AG20443 (cell line): ENCODE measurements around the gene CMIP.

Experiments used
- DNase-seq: peaks from one replicate; pipeline ENCODE4 v3.0.0; 2012; ENCODE audit warnings: low spot score, mixed read lengths

The CMIP gene

GRCh38 chr16:81586977-81587625 lies 142.5 kb downstream of the CMIP start:
- DNase-seq, result no peak

GRCh38 chr16:81587626-81588160 lies 143.1 kb downstream of the CMIP start:
- DNase-seq, result no peak

GRCh38 chr16:81588326-81589081 lies 143.9 kb downstream of the CMIP start:
- no peak for DNase-seq

DNA sequence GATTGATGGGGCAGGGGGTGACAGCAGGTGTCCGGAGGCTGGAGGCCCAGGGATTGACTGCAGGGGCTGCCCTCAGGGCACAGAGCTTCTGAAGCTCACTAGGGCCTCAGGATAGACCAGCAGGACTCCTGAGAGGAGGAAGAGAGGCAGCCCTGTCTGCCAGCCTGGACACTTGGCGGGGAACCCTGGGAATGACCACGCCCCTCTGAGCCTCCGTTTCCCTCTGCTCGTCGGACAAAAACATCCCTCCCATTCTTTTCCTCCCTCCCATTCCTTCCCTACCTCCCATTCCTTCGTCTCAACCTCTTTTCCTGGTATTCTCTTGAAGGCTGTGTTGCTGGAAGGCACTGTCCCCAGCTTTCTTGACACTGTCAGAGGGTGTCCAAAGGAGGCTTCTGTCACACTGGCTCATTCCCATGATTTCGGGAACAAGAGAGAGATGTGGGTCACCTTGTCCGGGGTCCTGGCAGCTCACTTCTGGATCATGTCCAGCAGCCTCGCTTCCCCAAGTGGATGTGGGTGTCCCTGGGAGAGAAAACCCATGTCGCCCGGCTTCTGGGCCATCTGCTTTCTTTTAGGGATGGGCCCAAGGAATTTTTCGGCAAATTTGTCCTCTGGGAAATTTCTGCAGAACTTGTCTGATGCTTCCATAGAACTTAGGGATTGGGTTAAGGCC lies 145.5 kb downstream of the CMIP start:
- no peak for DNase-seq

DNA sequence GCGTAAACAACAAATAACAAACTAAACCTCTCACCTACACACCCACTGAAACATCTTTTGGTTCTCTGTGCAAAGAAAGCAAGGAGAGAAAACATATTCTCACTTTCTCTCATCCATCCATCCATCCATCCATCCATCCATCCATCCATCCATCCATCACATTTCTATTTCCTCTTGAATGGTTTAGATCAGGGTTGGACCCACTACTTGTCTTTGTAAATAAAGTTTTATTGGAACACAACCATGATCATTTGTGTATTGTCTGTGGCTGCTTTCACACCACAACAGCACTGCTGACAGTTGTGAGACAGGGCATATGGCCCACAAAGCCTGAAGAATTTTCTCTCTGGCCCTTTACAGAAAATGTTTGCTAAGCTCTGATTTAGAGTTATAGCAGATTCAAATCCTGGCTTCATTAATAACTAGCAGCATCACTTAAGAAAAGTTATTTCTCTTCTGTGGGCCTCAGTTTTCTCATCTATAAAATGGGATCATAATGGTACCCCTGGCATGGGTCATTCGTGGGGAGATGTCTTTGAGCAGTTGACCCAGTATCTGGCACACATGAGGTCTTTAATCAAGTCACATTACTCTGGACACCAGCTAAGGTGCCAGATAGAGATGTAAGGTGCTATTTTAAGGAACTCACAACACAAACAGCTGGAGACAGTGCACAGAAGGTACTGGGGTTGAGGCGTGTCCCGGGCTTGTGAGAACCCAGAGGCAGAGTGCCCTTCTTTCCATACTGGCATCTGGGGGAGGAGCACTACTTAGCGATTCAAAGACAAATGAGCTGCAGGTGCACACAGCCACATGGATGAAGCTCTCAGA lies 146.3 kb downstream of the CMIP start:
- DNase-seq, result no peak

DNA sequence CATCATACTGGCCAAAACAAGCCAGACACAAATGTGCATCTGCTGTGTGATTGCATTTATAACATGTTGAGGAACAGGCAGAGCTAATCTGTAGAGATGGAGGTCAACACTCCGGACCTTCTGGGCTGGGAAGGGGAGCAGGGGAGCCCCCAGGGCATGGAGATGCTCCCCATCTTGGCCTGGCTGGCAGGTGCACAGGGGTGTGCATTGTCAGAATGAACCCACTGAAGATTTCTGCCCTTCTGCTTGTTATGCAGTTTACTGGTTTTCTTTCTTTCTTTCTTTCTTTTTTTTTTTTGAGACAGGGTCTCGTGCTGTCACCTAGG lies 146.9 kb downstream of the CMIP start:
- DNase-seq, result no peak

DNA sequence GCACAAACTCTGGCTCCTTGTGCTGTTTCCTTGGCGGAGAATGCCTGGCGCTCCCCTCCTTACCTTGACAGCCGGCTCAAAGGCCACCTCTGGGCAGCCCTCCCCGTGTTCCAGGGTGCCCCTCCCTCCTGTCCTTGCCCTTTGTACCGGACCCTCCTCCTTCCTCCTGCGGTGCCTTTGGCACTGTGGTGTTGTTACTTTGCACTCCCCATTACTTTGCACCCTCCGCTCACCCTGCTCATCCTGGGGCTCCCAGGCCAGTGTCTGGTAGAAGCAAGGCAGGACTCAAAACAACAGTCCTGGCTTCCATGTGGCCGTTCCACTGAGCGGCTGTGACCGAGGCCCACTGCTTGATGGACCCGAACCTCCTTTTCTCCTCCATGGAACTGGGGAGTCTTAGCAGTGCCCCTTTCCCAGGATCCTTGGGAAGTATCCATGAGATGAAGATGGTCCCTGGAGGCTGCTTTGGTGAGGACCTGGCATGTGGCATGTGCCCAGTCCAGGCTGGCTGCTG lies 147.8 kb downstream of the CMIP start:
- DNase-seq, result no peak

DNA sequence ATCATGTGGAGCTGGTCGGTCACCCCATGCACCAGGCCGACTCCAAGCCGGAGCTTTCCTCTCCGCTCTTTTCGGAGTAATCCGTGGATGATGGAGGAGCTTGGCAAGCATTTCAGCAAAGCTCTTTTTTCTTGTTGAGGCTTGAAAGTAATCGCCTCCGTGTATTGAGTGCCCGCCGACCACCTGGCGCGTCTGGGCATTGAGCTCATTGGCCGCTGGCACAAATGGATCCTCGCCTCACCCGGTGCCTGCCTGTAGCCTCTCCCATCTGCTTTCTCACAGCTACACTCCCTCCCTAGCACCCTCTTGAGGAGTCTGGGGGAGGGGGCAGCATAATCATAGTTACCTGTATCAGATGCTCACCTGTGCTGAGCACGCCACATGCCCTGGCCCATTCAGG lies 148.9 kb downstream of the CMIP start:
- DNase-seq, result no peak

GRCh38 chr16:81595629-81596292 lies 151.2 kb downstream of the CMIP start:
- DNase-seq, result no peak

DNA sequence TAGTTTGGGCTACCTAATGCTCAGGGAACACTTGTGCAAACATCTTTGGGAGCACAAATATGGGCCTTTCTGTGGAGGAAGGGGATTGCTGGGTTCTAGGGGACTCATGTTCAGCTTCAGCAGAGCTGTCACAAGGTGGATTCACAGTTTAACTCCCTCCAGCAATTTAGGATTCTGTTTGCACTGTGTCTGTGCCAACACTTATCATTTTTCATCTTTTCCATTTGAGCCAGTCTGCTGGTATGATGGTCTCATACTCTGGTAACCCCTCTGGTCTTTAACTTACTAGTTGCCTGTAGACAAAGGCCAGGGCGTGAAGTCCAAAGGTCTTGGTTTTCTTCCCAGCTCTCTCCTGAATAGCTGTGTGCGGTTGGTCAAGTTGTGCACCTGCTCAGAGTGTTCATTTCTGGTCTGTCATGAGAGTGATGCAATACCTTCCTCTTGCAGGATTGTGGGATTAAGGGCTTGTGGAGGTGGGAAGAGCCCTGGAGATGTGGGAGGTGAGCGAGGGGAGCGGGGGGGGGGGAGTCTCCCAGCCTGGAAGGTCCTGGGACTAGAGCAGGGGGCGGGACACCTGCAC lies 152.6 kb downstream of the CMIP start:
- no peak for DNase-seq

DNA sequence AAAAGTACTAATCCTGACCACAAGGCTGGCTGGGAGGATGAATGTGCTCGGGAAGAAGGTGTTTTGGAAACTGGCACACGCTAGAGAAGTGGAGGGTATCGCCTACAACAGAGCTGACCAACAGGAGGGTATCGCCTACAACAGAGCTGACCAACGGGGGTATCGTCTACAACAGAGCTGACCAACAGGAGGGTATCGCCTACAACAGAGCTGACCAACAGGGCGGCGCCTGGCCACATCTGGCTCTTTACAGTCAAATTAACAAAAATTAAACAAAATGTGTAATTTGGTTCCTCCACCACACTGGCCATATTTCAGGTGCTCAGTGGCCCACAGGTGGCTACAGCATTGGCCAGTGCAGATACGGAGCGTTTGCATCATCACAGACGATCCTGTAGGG lies 153.5 kb downstream of the CMIP start:
- DNase-seq, result no peak

DNA sequence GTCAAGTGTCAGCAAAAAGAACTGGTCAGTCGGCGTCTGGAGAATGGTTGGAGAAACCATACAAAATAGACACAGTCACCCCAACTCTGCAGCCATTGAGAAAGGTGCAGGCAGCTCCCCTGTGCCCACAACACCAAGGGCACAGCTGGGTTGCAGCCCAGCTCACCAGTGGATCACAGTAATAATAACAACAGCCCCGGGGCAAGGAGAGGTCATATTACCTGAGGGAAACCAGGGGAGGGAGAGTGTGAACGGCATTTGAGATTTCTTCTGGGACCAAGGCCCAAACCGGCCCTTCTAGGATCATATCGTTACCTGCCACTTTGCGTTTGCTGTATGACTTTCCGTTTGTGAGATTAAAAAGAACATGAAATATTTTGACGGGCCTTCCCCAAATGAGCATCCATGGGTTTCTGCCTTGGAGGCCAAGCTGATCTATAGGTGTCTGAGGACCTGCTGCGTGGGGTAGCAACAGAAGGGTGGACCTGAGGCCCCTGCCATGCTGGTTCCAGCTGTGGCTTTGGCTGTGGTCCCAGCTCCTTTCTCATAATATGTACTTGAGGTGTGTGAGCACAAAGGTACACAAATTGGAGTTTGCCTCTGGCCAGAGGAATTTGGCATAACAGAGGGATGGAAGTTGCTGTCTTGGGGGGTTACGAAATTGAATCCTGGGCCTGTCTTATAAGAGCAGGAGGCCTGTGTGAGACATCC lies 154.6 kb downstream of the CMIP start:
- DNase-seq, result no peak

GRCh38 chr16:81600275-81600674 lies 155.7 kb downstream of the CMIP start:
- peak; percentile 60 for DNase-seq

GRCh38 chr16:81601008-81601428 lies 156.4 kb downstream of the CMIP start:
- DNase-seq, result peak; percentile 60

- DNase-seq, result no peak
These were observed 157.1 kb downstream of the CMIP start for GRCh38 chr16:81601601-81602255.

- DNase-seq, result no peak
These were observed 157.7 kb downstream of the CMIP start for GRCh38 chr16:81602256-81602776.

GRCh38 chr16:81602792-81603191 lies 158.2 kb downstream of the CMIP start:
- no peak for DNase-seq

DNA sequence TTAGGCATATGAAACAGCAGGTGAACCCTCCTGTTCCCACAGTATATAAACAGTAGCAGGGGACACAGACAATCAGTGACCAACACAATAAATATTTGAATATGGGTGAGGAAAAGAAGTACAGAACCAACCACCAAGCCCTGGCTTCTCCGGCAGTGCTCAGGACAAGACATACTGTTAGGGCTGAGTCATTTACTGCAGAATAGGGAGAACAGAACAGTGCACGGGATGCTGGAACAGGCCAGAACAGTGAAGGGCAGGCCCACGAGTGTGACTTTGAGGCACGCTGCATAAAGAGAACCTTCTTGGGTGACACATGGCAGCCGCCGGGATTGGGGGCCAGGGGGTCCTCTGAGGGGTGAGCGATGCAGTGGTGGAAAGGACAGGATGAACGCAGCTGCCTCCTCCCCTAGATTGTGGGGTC lies 160.4 kb downstream of the CMIP start:
- peak; percentile 82 for DNase-seq

DNA sequence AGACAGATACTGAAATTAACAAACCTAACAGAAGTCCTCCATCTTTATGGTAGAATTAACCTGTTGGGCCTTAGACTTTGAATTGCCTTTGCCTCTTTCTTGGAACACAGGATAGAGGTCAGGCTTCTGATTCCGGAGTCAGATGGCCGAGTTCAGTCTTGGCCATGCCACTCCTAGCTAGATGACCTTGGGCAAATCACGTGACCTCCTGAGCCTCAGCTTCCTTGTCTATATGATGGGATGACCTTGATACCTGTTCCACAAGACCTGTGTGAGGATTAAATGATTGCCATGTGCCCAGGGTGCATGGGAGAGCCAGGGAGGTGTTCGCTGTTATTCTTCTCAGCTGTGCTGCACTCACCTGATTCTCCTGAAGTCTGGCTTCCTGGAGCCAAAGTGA lies 161.4 kb downstream of the CMIP start:
- DNase-seq, result no peak

GRCh38 chr16:81607006-81607405 lies 162.4 kb downstream of the CMIP start:
- no peak for DNase-seq
